RKO (cell line): ENCODE measurements around the gene OR51B5.
"Not testable (repeated sequence)": the region's sequence is repeated elsewhere in the genome, so short reads cannot be mapped to it uniquely, and the experiment has no call there.

ENCODE experiments used
- DNase-seq: peaks from one replicate; pipeline ENCODE4 v3.0.0-alpha.2; 2016; ENCODE audit warnings: low spot score

The OR51B5 gene

GRCh38 chr11:5343474-5344335 lies at the start of gene OR51B5:
OR51B5 (minus strand) TSS chr11:5343524; CDS start chr11:5343524, 0 bp downstream.
- no peak for DNase-seq

- no peak for DNase-seq
Measured at GRCh38 chr11:5390210-5390609, 46.9 kb upstream of the OR51B5 start.

GRCh38 chr11:5384335-5384734 lies 41.0 kb upstream of the OR51B5 start:
- DNase-seq: no peak

GRCh38 chr11:5383576-5383975 lies 40.3 kb upstream of the OR51B5 start, which contains the start of gene OR51M1:
OR51M1 (plus strand) TSS chr11:5383812; CDS start chr11:5389399, 5,587 bp downstream.
- DNase-seq: no peak

GRCh38 chr11:5380740-5381342 lies 37.5 kb upstream of the OR51B5 start:
- DNase-seq: peak; percentile 69

- peak; percentile 22 for DNase-seq
Measured at GRCh38 chr11:5369789-5370188, 26.5 kb upstream of the OR51B5 start.

- no peak for DNase-seq
Measured at GRCh38 chr11:5368502-5369043, 25.2 kb upstream of the OR51B5 start.

GRCh38 chr11:5367448-5368074 lies 24.2 kb upstream of the OR51B5 start:
- DNase-seq: peak; percentile 25

- no peak for DNase-seq
Measured at GRCh38 chr11:5366856-5367255, 23.5 kb upstream of the OR51B5 start.

- DNase-seq: not testable (repeated sequence)
Measured at GRCh38 chr11:5366365-5366764, 23.0 kb upstream of the OR51B5 start.

- DNase-seq: peak; percentile 58
Measured at GRCh38 chr11:5364214-5364613, 20.9 kb upstream of the OR51B5 start.

- no peak for DNase-seq
Measured at GRCh38 chr11:5363679-5364078, 20.4 kb upstream of the OR51B5 start.

GRCh38 chr11:5362017-5362625 lies 18.8 kb upstream of the OR51B5 start:
- DNase-seq: no peak

- not testable (repeated sequence) for DNase-seq
Measured at GRCh38 chr11:5356031-5356430, 12.7 kb upstream of the OR51B5 start.

- DNase-seq: no peak
Measured at GRCh38 chr11:5351208-5351607, 7.9 kb upstream of the OR51B5 start, which contains the start of gene OR51B6. OR51B6 (plus strand) TSS chr11:5351508; CDS start chr11:5351508, 0 bp downstream.

GRCh38 chr11:5349550-5349949 lies 6.2 kb upstream of the OR51B5 start:
- no peak for DNase-seq

- no peak for DNase-seq
Measured at GRCh38 chr11:5348551-5349194, 5.3 kb upstream of the OR51B5 start.

GRCh38 chr11:5345831-5346230 lies 2.5 kb upstream of the OR51B5 start:
- no peak for DNase-seq

- no peak for DNase-seq
Measured at GRCh38 chr11:5339771-5340322, 3.5 kb downstream of the OR51B5 start.

- not testable (repeated sequence) for DNase-seq
Measured at GRCh38 chr11:5337253-5337652, 6.1 kb downstream of the OR51B5 start.

- DNase-seq: no peak
Measured at GRCh38 chr11:5336331-5336730, 7.0 kb downstream of the OR51B5 start.
